ENCODE results near the gene MRFAP1. TPM values are rescaled to one million over a fixed set of nuclear protein-coding genes. Genes with fewer than 3 reads are reported as not detected.
"Not testable (repeated sequence)": the region's sequence is repeated elsewhere in the genome, so short reads cannot be mapped to it uniquely, and the experiment has no call there.

Gene MRFAP1
- total RNA-seq, 2 experiments from 2014 or later = 172 to 181 TPM

- no peaks in the 10 kb centered on the region for H3K27me3 Mint-ChIP-seq
- H3K36me3 Mint-ChIP-seq (ENCODE audit: low read depth) = peaks cover 11% of the 10 kb centered on the region
- Histone ChIP-seq H3K4me3 (ENCODE audit: low read length) (no peak overlapping the region), H3K27ac (ENCODE audit: low read depth in 1 of 2, low read length in 2 of 2) (no peak overlapping the region), H3K4me1 (ENCODE audit: insufficient read depth, low read length) (no peaks in the 10 kb centered on the region), H3K27me3 (ENCODE audit: control insufficient read depth in 1 of 2, insufficient read depth in 2 of 2, low read length in 2 of 2) (no peaks in the 10 kb centered on the region), H3K9me3 (ENCODE audit: control insufficient read depth in 1 of 2, insufficient read depth in 1 of 2, low read length in 2 of 2) (peaks cover 0 to 3% of the 10 kb centered on the region in 2 experiments), H3K36me3 (ENCODE audit: insufficient read depth, low read length) (no peaks in the 10 kb centered on the region)
- POLR2A ChIA-PET = no interaction called here
- TF ChIP-seq CTCF (IDR thresholded peaks at IDR 0.05) = no peak
- no peaks in the 10 kb centered on the region for H3K9me3 Mint-ChIP-seq
- intact Hi-C loops (cut with DNase I, micrococcal nuclease) = no loop called here
- CTCF ChIA-PET = interaction anchor here (0.6 kb wide), 1 partner anchor 13 kb away, joined by 4 read pairs; no protein-coding TSS in a partner anchor
- no peak overlapping the region for H3K27ac Mint-ChIP-seq
- H3K4me3 Mint-ChIP-seq = no peak overlapping the region
- DNase-seq (no peak), ATAC-seq (ENCODE audit: poor library complexity) (no peak)
- no peaks in the 10 kb centered on the region for H3K4me1 Mint-ChIP-seq (ENCODE audit: low read depth)
Observed at GRCh38 chr4:6626066-6626465, 14.4 kb upstream of the MRFAP1 start.

GRCh38 chr4:6627832-6628231 is 12.7 kb upstream of the MRFAP1 start:
- Mint-ChIP-seq H3K27ac (no peak overlapping the region), H3K4me3 (no peak overlapping the region), H3K9me3 (no peaks in the 10 kb centered on the region), H3K27me3 (no peaks in the 10 kb centered on the region), H3K4me1 (ENCODE audit: low read depth) (no peaks in the 10 kb centered on the region), H3K36me3 (ENCODE audit: low read depth) (no peaks in the 10 kb centered on the region)
- Histone ChIP-seq H3K4me1 (ENCODE audit: insufficient read depth, low read length) (no peaks in the 10 kb centered on the region), H3K27ac (ENCODE audit: low read depth in 1 of 2, low read length in 2 of 2) (no peak overlapping the region), H3K36me3 (ENCODE audit: insufficient read depth, low read length) (no peaks in the 10 kb centered on the region), H3K4me3 (ENCODE audit: low read length) (no peak overlapping the region), H3K9me3 (ENCODE audit: control insufficient read depth in 1 of 2, insufficient read depth in 1 of 2, low read length in 2 of 2) (no peaks in the 10 kb centered on the region), H3K27me3 (ENCODE audit: control insufficient read depth in 1 of 2, insufficient read depth in 2 of 2, low read length in 2 of 2) (no peaks in the 10 kb centered on the region)
- intact Hi-C loops (cut with DNase I, micrococcal nuclease) = no loop called here
- CTCF ChIA-PET = no interaction called here
- DNase-seq = no peak
- ATAC-seq (ENCODE audit: poor library complexity) = no peak
- POLR2A ChIA-PET = no interaction called here
- no peak for TF ChIP-seq CTCF (IDR thresholded peaks at IDR 0.05)

- H3K36me3 Mint-ChIP-seq (ENCODE audit: low read depth); H3K27me3 ChIP-seq (ENCODE audit: control insufficient read depth in 1 of 2, insufficient read depth in 2 of 2, low read length in 2 of 2); POLR2A ChIA-PET; H3K4me1 ChIP-seq (ENCODE audit: insufficient read depth, low read length); H3K27ac Mint-ChIP-seq; H3K27me3 Mint-ChIP-seq; H3K36me3 ChIP-seq (ENCODE audit: insufficient read depth, low read length); H3K27ac ChIP-seq (ENCODE audit: low read depth in 1 of 2, low read length in 2 of 2); H3K4me3 Mint-ChIP-seq; H3K9me3 ChIP-seq (ENCODE audit: control insufficient read depth in 1 of 2, insufficient read depth in 1 of 2, low read length in 2 of 2); DNase-seq; H3K4me3 ChIP-seq (ENCODE audit: low read length); H3K4me1 Mint-ChIP-seq (ENCODE audit: low read depth); CTCF ChIA-PET; intact Hi-C loops (cut with DNase I, micrococcal nuclease); ATAC-seq (ENCODE audit: poor library complexity); H3K9me3 Mint-ChIP-seq: not testable (repeated sequence)
Observed at GRCh38 chr4:6628484-6628883, 12.0 kb upstream of the MRFAP1 start.

GRCh38 chr4:6632125-6632524 is 8.4 kb upstream of the MRFAP1 start:
- CTCF ChIA-PET = no interaction called here
- no peaks in the 10 kb centered on the region for H3K9me3 ChIP-seq (ENCODE audit: control insufficient read depth in 1 of 2, insufficient read depth in 1 of 2, low read length in 2 of 2)

More at GRCh38 chr4:6632125-6632524, 8.4 kb upstream of the MRFAP1 start:
- intact Hi-C loops (cut with DNase I, micrococcal nuclease) = no loop called here
- Mint-ChIP-seq H3K4me1 (ENCODE audit: low read depth) (no peaks in the 10 kb centered on the region), H3K4me3 (no peak overlapping the region), H3K9me3 (no peaks in the 10 kb centered on the region), H3K27me3 (no peaks in the 10 kb centered on the region), H3K27ac (no peak overlapping the region), H3K36me3 (ENCODE audit: low read depth) (no peaks in the 10 kb centered on the region)
- ATAC-seq (ENCODE audit: poor library complexity) = no peak
- Histone ChIP-seq H3K27me3 (ENCODE audit: control insufficient read depth in 1 of 2, insufficient read depth in 2 of 2, low read length in 2 of 2) (no peaks in the 10 kb centered on the region), H3K4me3 (ENCODE audit: low read length) (no peak overlapping the region), H3K27ac (ENCODE audit: low read depth in 1 of 2, low read length in 2 of 2) (no peak overlapping the region), H3K36me3 (ENCODE audit: insufficient read depth, low read length) (no peaks in the 10 kb centered on the region), H3K4me1 (ENCODE audit: insufficient read depth, low read length) (no peaks in the 10 kb centered on the region)
- TF ChIP-seq CTCF (IDR thresholded peaks at IDR 0.05) = no peak
- DNase-seq = no peak
- POLR2A ChIA-PET = no interaction called here

Data from CD4-positive, alpha-beta T cell (primary cell).